Sigmoid colon (tissue), 7 donors: Measurements from ENCODE around the gene CRYGN. TPM values are rescaled to one million over a fixed set of nuclear protein-coding genes. Genes with fewer than 3 reads are reported as not detected.

ENCODE experiments used
- DNase-seq: peaks from one replicate; pipeline ENCODE4 v3.0.0-alpha.2; 2019
- H3K27ac ChIP-seq, 4 donors: fragments of 200-600 bp; sonication (generic); one replicate each; pipeline ENCODE4 v1.5.1; 2016 to 2019; ENCODE audit warnings: mild to moderate bottlenecking in 1 of 4
- H3K27me3 ChIP-seq, 3 donors: fragments of 200-600 bp; sonication (generic); one replicate each; pipeline ENCODE4 v1.5.1; 2019; ENCODE audit warnings: mild to moderate bottlenecking in 1 of 3
- H3K36me3 ChIP-seq, 4 donors: fragments of 200-600 bp; sonication (generic); one replicate each; pipeline ENCODE4 v1.5.1; 2016 to 2019
- H3K4me1 ChIP-seq, 4 donors: fragments of 200-600 bp; sonication (generic); one replicate each; pipeline ENCODE4 v1.5.1; 2017 to 2019
- H3K4me3 ChIP-seq, 4 donors: fragments of 200-600 bp; sonication (generic); one replicate each; pipeline ENCODE4 v1.5.1; 2017 to 2019; ENCODE audit warnings: mild to moderate bottlenecking in 2 of 4, moderate library complexity in 1 of 4
- H3K9me3 ChIP-seq, 4 donors: fragments of 200-600 bp in 3 of 4; sonication (generic) in 3 of 4; one replicate each; pipeline versions ENCODE4 v1.5.1 to v1.6.1; 2013 to 2019
- CTCF ChIP-seq, 4 experiments: fragments of 450-650 bp in 3 of 4; fragments of 200-600 bp in 1 of 4; IDR thresholded peaks; one replicate each; pipeline ENCODE4 v1.5.1; 2016 to 2019; ENCODE audit warnings: antibody characterized with exemption in 4 of 4, mild to moderate bottlenecking in 3 of 4, moderate library complexity in 2 of 4
- EP300 ChIP-seq, 4 donors: sonication (generic); formaldehyde crosslinking; IDR thresholded peaks; one replicate each; pipeline ENCODE4 v1.6.1; 2017; ENCODE audit warnings: antibody characterized with exemption in 4 of 4
- POLR2A ChIP-seq, 2 donors: fragments of 450-650 bp; IDR thresholded peaks; one replicate each; pipeline ENCODE4 v1.6.1; 2016; ENCODE audit warnings: antibody characterized with exemption in 2 of 2, mild to moderate bottlenecking in 2 of 2, moderate library complexity in 2 of 2
- POLR2AphosphoS5 ChIP-seq, 4 donors: sonication (generic); formaldehyde crosslinking; IDR thresholded peaks; one replicate each; pipeline ENCODE4 v1.6.1; 2017; ENCODE audit warnings: antibody characterized with exemption in 4 of 4
- WGBS, 2 donors: extraction: QIAGEN DNeasy Blood & Tissue Kit; methylation state at CpG; one replicate each; pipeline ENCODE4 v1.1.7; 2013; 5-methylcytosine and 5-hydroxymethylcytosine counted together
- intact Hi-C: fragments of 100-400 bp; cut with DNase I; formaldehyde crosslinking; loops from one replicate; pipeline ENCODE4 v1.15.1; 2023
- polyA plus RNA-seq, 3 donors: library from polyadenylated mRNA; stranded (reverse); fragments of 200-250 nt; gene quantifications; one replicate each; pipeline ENCODE4 v1.2.3, GENCODE V29; 2013
- total RNA-seq, 4 donors: library from RNA; depleted of rRNA; stranded (reverse); fragments of >200 nt; gene quantifications; one replicate each; pipeline ENCODE4 v1.1.0, GENCODE V29; 2016
- donor health status: healthy with polysubstance abuse.
- donor health status: Bipolar disorder and iron deficiency.
- donor health status: healthy.

CRYGN gene
- total and polyA plus RNA-seq, 7 donors = 0.17 to 1.8 (median 0.99) TPM; not detected in 3

- no peaks in the 10 kb centered on the region for H3K36me3 ChIP-seq
- H3K4me1 ChIP-seq = no peaks in the 10 kb centered on the region
- H3K9me3 ChIP-seq = no peaks in the 10 kb centered on the region
- TF ChIP-seq CTCF (IDR thresholded peaks at IDR 0.05) (no peak), POLR2A (IDR thresholded peaks at IDR 0.05) (no peak), POLR2AphosphoS5 (IDR thresholded peaks at IDR 0.05) (no peak), EP300 (IDR thresholded peaks at IDR 0.05) (no peak)
- intact Hi-C loops = no loop called here
- H3K4me3 ChIP-seq = no peak overlapping the region
- 87 to 91% methylated on average over 21 of the region's 21 CpGs for WGBS, 2 donors
- peaks cover 0 to 9% (median 0%) of the 10 kb centered on the region in 3 donors for H3K27me3 ChIP-seq
- DNase-seq = no peak
- no peak overlapping the region for H3K27ac ChIP-seq
Measured at GRCh38 chr7:151389096-151389767, 50.7 kb downstream of the CRYGN start.

- no peak overlapping the region for H3K27ac ChIP-seq
- 86 to 90% methylated on average over 10 of the region's 10 CpGs for WGBS, 2 donors
- H3K4me1 ChIP-seq = no peaks in the 10 kb centered on the region
- H3K9me3 ChIP-seq = no peaks in the 10 kb centered on the region
- TF ChIP-seq POLR2AphosphoS5 (IDR thresholded peaks at IDR 0.05) = no peak
- TF ChIP-seq EP300 (IDR thresholded peaks at IDR 0.05) = no peak
- no peak for TF ChIP-seq CTCF (IDR thresholded peaks at IDR 0.05)
- no peak for TF ChIP-seq POLR2A (IDR thresholded peaks at IDR 0.05)
- no peak for DNase-seq
- intact Hi-C loops = no loop called here
- H3K36me3 ChIP-seq = no peaks in the 10 kb centered on the region
- peaks cover 0 to 9% (median 0%) of the 10 kb centered on the region in 3 donors for H3K27me3 ChIP-seq
- H3K4me3 ChIP-seq = no peak overlapping the region
Measured at GRCh38 chr7:151388430-151388829, 51.5 kb downstream of the CRYGN start.

- no peak overlapping the region for H3K4me3 ChIP-seq
- intact Hi-C loops = no loop called here
- WGBS, 2 donors = 89 to 92% methylated on average over 8 of the region's 8 CpGs
- no peak overlapping the region for H3K27ac ChIP-seq
- H3K36me3 ChIP-seq = no peaks in the 10 kb centered on the region
- H3K4me1 ChIP-seq = no peaks in the 10 kb centered on the region
- no peaks in the 10 kb centered on the region for H3K9me3 ChIP-seq
- DNase-seq = no peak
- TF ChIP-seq CTCF (IDR thresholded peaks at IDR 0.05) (no peak), EP300 (IDR thresholded peaks at IDR 0.05) (no peak), POLR2A (IDR thresholded peaks at IDR 0.05) (no peak), POLR2AphosphoS5 (IDR thresholded peaks at IDR 0.05) (no peak)
- H3K27me3 ChIP-seq = peaks cover 0 to 11% (median 0%) of the 10 kb centered on the region in 3 donors
Measured at GRCh38 chr7:151388007-151388297, 52.0 kb downstream of the CRYGN start.

DNA sequence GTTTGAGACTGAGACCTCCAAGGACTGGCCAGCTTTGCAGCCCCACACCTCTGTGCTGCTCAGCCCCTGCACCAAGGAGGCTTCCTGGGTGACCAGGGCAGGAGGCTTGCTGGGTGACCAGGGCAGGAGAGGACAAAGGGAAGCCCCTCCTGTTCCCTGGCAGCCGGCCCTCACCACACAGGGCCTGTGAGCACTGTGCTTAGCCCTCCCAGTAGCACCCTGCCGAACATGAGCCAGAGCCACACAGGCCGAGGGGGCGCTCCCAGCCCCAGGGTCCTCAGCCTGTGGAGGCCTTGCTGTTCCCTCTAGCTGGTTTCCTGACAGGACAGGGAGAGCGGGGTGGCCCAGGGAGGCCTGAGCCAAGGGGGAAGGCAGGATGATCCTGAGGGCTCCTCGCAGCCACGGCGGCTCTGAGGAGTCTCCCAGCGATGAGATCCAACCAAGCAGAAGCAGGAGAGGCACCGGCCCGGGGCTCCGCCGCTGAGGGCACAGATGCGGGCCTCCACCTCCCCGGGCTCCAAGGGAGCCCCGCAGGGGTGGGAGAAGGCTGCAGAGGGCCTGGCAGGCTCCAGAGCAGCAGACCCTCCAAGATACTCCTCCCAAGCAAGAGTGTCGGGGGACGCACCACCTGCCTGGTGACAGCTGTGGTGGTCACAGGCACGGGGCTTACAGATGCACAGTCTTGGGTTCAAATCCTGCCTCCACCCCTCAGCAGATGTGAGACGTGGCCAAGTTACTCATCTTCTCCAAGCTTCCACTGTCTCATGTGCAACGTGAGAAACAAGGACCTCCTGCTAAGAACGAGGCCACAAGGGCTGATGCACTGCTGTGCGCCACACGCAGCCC, 52.6 kb downstream of the CRYGN start:
- Histone ChIP-seq H3K36me3 (no peaks in the 10 kb centered on the region), H3K27me3 (peaks cover 4 to 16% (median 4%) of the 10 kb centered on the region in 3 donors), H3K4me3 (no peak overlapping the region), H3K27ac (no peak overlapping the region), H3K4me1 (peaks cover 0 to 3% (median under 1%) of the 10 kb centered on the region in 4 donors), H3K9me3 (no peaks in the 10 kb centered on the region)
- DNase-seq = no peak
- intact Hi-C loops = no loop called here
- whole genome bisulfite sequencing, 2 donors = 91 to 92% methylated on average over 24 of the region's 24 CpGs
- TF ChIP-seq CTCF (IDR thresholded peaks at IDR 0.05) = no peak
- TF ChIP-seq POLR2A (IDR thresholded peaks at IDR 0.05) = no peak
- no peak for TF ChIP-seq EP300 (IDR thresholded peaks at IDR 0.05)
- TF ChIP-seq POLR2AphosphoS5 (IDR thresholded peaks at IDR 0.05) = no peak
